Peyer's patch (tissue), 4 donors: ENCODE measurements around the gene CDC14A.
"Not testable (repeated sequence)": the region's sequence is repeated elsewhere in the genome, so short reads cannot be mapped to it uniquely, and the experiment has no call there.

Source experiments
- POLR2A ChIP-seq, 2 donors: fragments of 450-650 bp; IDR thresholded peaks; one replicate each; pipeline ENCODE4 v1.5.1; 2017; ENCODE audit warnings: antibody characterized with exemption in 2 of 2, mild to moderate bottlenecking in 2 of 2, moderate library complexity in 2 of 2
- TF ChIP-seq, protein P1 (sequence below), 6 experiments: fragments of 450-650 bp in 4 of 6; fragments of 200-600 bp in 2 of 6; sonication (generic) in 1 of 6; IDR thresholded peaks; one replicate each; pipeline ENCODE4 v1.5.1; 2017 to 2019; ENCODE audit warnings: antibody characterized with exemption in 6 of 6, mild to moderate bottlenecking in 3 of 6, moderate library complexity in 1 of 6

- TF ChIP-seq, protein P1, sequence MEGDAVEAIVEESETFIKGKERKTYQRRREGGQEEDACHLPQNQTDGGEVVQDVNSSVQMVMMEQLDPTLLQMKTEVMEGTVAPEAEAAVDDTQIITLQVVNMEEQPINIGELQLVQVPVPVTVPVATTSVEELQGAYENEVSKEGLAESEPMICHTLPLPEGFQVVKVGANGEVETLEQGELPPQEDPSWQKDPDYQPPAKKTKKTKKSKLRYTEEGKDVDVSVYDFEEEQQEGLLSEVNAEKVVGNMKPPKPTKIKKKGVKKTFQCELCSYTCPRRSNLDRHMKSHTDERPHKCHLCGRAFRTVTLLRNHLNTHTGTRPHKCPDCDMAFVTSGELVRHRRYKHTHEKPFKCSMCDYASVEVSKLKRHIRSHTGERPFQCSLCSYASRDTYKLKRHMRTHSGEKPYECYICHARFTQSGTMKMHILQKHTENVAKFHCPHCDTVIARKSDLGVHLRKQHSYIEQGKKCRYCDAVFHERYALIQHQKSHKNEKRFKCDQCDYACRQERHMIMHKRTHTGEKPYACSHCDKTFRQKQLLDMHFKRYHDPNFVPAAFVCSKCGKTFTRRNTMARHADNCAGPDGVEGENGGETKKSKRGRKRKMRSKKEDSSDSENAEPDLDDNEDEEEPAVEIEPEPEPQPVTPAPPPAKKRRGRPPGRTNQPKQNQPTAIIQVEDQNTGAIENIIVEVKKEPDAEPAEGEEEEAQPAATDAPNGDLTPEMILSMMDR (IDR thresholded peaks at IDR 0.05) = not testable (repeated sequence)
- not testable (repeated sequence) for TF ChIP-seq POLR2A (IDR thresholded peaks at IDR 0.05)
These were observed 12.6 kb upstream of the CDC14A start for GRCh38 chr1:100339735-100340134.
